Esophagus squamous epithelium (tissue), 4 donors: Measurements from ENCODE around the gene TPGS1.

Experiments
- CTCF ChIP-seq, 6 experiments: fragments of 450-650 bp in 4 of 6; fragments of 200-600 bp in 2 of 6; sonication (generic) in 2 of 6; IDR thresholded peaks; one replicate each; pipeline ENCODE4 v1.5.1; 2016 to 2019; ENCODE audit warnings: antibody characterized with exemption in 6 of 6, mild to moderate bottlenecking in 4 of 6, moderate library complexity in 4 of 6
- POLR2A ChIP-seq, 4 donors: fragments of 450-650 bp; IDR thresholded peaks; one replicate each; pipeline ENCODE4 v1.6.1; 2017; ENCODE audit warnings: antibody characterized with exemption in 4 of 4, mild to moderate bottlenecking in 4 of 4, moderate library complexity in 3 of 4

- TF ChIP-seq CTCF (IDR thresholded peaks at IDR 0.05) = no peak
- TF ChIP-seq POLR2A (IDR thresholded peaks at IDR 0.05) = no peak
Observed at GRCh38 chr19:540867-541637, 33.8 kb downstream of the TPGS1 start.
